Loucy (cell line): ENCODE results near the gene PLA2G12A.

ENCODE experiments used
- H2AFZ ChIP-seq: fragments of 200-600 bp; sonication (generic); 2 replicates; pipeline ENCODE4 v1.6.0; 2016; ENCODE audit warnings: antibody characterized with exemption, mild to moderate bottlenecking, low read length, moderate library complexity
- H3F3A ChIP-seq: fragments of 200-600 bp; 2 replicates; pipeline ENCODE4 v1.6.0; 2016; ENCODE audit warnings: antibody characterized with exemption, low read depth, mild to moderate bottlenecking
- H3K27me3 ChIP-seq: fragments of 200-600 bp; sonication (generic); 2 replicates; pipeline ENCODE4 v1.6.1; 2014; ENCODE audit warnings: low read length, mild to moderate bottlenecking; ENCODE audit not compliant: insufficient read depth, poor library complexity, severe bottlenecking
- H3K36me3 ChIP-seq: fragments of 200-600 bp; sonication (generic); 2 replicates; pipeline ENCODE4 v1.6.1; 2016; ENCODE audit warnings: low read length; ENCODE audit not compliant: insufficient read depth
- H3K4me1 ChIP-seq: fragments of 200-600 bp; sonication (generic); 2 replicates; pipeline ENCODE4 v1.5.1; 2014; ENCODE audit warnings: low read length, mild to moderate bottlenecking; ENCODE audit not compliant: insufficient read depth, poor library complexity, severe bottlenecking
- H3K4me2 ChIP-seq: fragments of 200-600 bp; sonication (generic); 2 replicates; pipeline ENCODE4 v1.6.0; 2014; ENCODE audit warnings: antibody characterized with exemption, low read length, low read depth, mild to moderate bottlenecking; ENCODE audit not compliant: poor library complexity, severe bottlenecking
- H3K4me3 ChIP-seq: fragments of 200-600 bp; sonication (generic); 2 replicates; pipeline ENCODE4 v1.5.1; 2014; ENCODE audit warnings: low read length, mild to moderate bottlenecking, mixed read lengths; ENCODE audit not compliant: poor library complexity, severe bottlenecking
- H3K79me2 ChIP-seq: fragments of 200-600 bp; sonication (generic); 2 replicates; pipeline ENCODE4 v1.6.1; 2014; ENCODE audit warnings: low read length; ENCODE audit not compliant: insufficient read depth
- H3K9ac ChIP-seq: fragments of 200-600 bp; sonication (generic); 2 replicates; pipeline ENCODE4 v1.6.0; 2014; ENCODE audit warnings: mild to moderate bottlenecking, low read depth, low read length, moderate library complexity; ENCODE audit not compliant: poor library complexity, severe bottlenecking
- H3K9me2 ChIP-seq: fragments of 200-600 bp; sonication (generic); replicated peaks from 2 replicates; pipeline ENCODE4 v1.6.1; 2016; ENCODE audit warnings: low read depth, low read length, mixed read lengths
- H3K9me3 ChIP-seq: fragments of 200-600 bp; sonication (generic); 2 replicates; pipeline ENCODE4 v1.6.1; 2014; ENCODE audit warnings: mild to moderate bottlenecking, antibody characterized with exemption, low read length, low read depth; ENCODE audit not compliant: insufficient read depth
- H4K20me1 ChIP-seq: fragments of 200-600 bp; sonication (generic); 2 replicates; pipeline ENCODE4 v1.6.0; 2014; ENCODE audit warnings: antibody characterized with exemption, low read length, mild to moderate bottlenecking; ENCODE audit not compliant: insufficient read depth, poor library complexity, severe bottlenecking
- CTCF ChIP-seq: fragments of 200-600 bp; sonication (generic); conservative IDR thresholded peaks from 2 replicates; pipeline ENCODE4 v1.5.1; 2014; ENCODE audit warnings: mild to moderate bottlenecking, antibody characterized with exemption, low read length
- EZH2phosphoT487 ChIP-seq: fragments of 200-600 bp; IDR thresholded peaks from 2 replicates; pipeline ENCODE4 v1.6.1; 2018; ENCODE audit warnings: antibody characterized with exemption, mild to moderate bottlenecking, moderate library complexity, borderline replicate concordance

PLA2G12A gene

GRCh38 chr4:109749388-109750082, 19.7 kb upstream of the PLA2G12A start:
- no peaks in the 10 kb centered on the region for H4K20me1 ChIP-seq
- H3K4me1 ChIP-seq = no peaks in the 10 kb centered on the region
- no peak overlapping the region for H2AFZ ChIP-seq
- no peaks in the 10 kb centered on the region for H3K79me2 ChIP-seq
- H3K36me3 ChIP-seq = no peaks in the 10 kb centered on the region
- H3K9ac ChIP-seq = no peak overlapping the region
- no peaks in the 10 kb centered on the region for H3K27me3 ChIP-seq
- H3K4me3 ChIP-seq = no peak overlapping the region
- H3K9me3 ChIP-seq = no peaks in the 10 kb centered on the region
- H3K9me2 ChIP-seq = no peaks in the 10 kb centered on the region
- H3K4me2 ChIP-seq = no peak overlapping the region
- no peak for TF ChIP-seq CTCF
- TF ChIP-seq EZH2phosphoT487 = no peak
- H3F3A ChIP-seq = no peaks in the 10 kb centered on the region

GRCh38 chr4:109748114-109748513, 18.2 kb upstream of the PLA2G12A start:
- H3K9me3 ChIP-seq = no peaks in the 10 kb centered on the region
- H3F3A ChIP-seq = no peaks in the 10 kb centered on the region
- no peaks in the 10 kb centered on the region for H4K20me1 ChIP-seq
- H3K4me3 ChIP-seq = no peak overlapping the region
- no peaks in the 10 kb centered on the region for H3K27me3 ChIP-seq
- H3K4me1 ChIP-seq = no peaks in the 10 kb centered on the region
- H3K79me2 ChIP-seq = no peaks in the 10 kb centered on the region
- H3K9me2 ChIP-seq = no peaks in the 10 kb centered on the region
- no peaks in the 10 kb centered on the region for H3K36me3 ChIP-seq
- no peak overlapping the region for H3K4me2 ChIP-seq
- no peak for TF ChIP-seq CTCF
- TF ChIP-seq EZH2phosphoT487 = no peak
- no peak overlapping the region for H2AFZ ChIP-seq
- H3K9ac ChIP-seq = no peak overlapping the region

GRCh38 chr4:109746728-109747127, 16.9 kb upstream of the PLA2G12A start:
- no peaks in the 10 kb centered on the region for H3F3A ChIP-seq
- H3K4me1 ChIP-seq = no peaks in the 10 kb centered on the region
- no peak for TF ChIP-seq EZH2phosphoT487
- TF ChIP-seq CTCF = no peak
- no peak overlapping the region for H3K4me3 ChIP-seq
- no peaks in the 10 kb centered on the region for H4K20me1 ChIP-seq
- no peaks in the 10 kb centered on the region for H3K9me2 ChIP-seq
- H3K9me3 ChIP-seq = no peaks in the 10 kb centered on the region
- no peaks in the 10 kb centered on the region for H3K27me3 ChIP-seq
- no peaks in the 10 kb centered on the region for H3K79me2 ChIP-seq
- H3K9ac ChIP-seq = no peak overlapping the region
- no peak overlapping the region for H3K4me2 ChIP-seq
- H3K36me3 ChIP-seq = no peaks in the 10 kb centered on the region
- no peak overlapping the region for H2AFZ ChIP-seq
